ENCODE measurements around the gene SCPEP1. TPM values are rescaled to one million over a fixed set of nuclear protein-coding genes. Genes with fewer than 3 reads are reported as not detected.

Gene SCPEP1
- total RNA-seq, 1 donor from 2014 or later: 26.9 TPM

GRCh38 chr17:56983366-56983765 lies 5.4 kb downstream of the SCPEP1 start:
- peaks cover 14% of the 10 kb centered on the region for H3K36me3 Mint-ChIP-seq (ENCODE audit: low read depth)
- no peak overlapping the region for H3K27ac Mint-ChIP-seq (ENCODE audit: unreplicated experiment)
- H3K9me3 Mint-ChIP-seq: no peaks in the 10 kb centered on the region

DNA sequence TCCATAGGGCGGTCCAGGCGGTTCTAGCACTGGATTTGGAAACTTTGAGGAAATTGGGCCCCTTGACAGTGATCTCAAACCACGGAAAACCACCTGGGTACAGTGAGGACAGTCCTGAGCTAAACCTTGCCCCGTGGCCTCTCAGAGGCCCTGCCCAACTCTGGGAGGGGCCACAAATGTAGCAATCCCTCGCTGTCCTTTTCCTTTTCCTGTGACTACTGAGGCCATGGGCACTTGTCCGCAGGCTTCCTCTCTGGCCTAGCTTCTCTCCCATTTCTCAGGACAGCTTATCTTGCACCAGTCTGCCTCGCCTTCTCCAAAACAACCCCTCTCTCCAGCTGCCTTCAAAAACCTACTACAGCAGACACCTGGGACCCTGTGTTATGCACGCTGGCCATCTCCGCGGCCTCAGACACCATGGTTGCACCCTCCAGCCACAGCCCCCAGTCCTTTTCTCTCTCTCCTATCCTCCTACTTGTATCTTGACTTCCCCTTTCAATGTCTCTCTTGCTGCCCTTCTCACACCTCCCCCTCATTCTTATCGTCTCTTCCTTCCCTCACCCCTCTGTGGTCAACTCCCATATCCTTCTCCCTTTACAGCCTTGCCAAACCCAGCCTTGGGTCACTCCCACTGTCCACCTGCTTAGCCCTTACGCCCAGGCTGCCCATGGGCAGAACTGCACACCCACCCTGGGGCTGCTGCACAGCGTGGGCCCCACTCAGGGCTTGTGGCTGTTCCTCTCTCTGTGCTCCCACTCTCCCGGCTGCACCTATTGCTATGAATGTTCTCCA lies 7.6 kb downstream of the SCPEP1 start:
- peaks cover 14% of the 10 kb centered on the region for H3K36me3 Mint-ChIP-seq (ENCODE audit: low read depth)
- H3K27ac Mint-ChIP-seq (ENCODE audit: unreplicated experiment): no peak overlapping the region
- no peak overlapping the region for H3K4me3 Mint-ChIP-seq
- no peaks in the 10 kb centered on the region for H3K9me3 Mint-ChIP-seq
- no peak for DNase-seq (ENCODE audit: low read depth, low spot score)
- peaks cover 11% of the 10 kb centered on the region for H3K4me1 Mint-ChIP-seq
- TF ChIP-seq, protein P1, sequence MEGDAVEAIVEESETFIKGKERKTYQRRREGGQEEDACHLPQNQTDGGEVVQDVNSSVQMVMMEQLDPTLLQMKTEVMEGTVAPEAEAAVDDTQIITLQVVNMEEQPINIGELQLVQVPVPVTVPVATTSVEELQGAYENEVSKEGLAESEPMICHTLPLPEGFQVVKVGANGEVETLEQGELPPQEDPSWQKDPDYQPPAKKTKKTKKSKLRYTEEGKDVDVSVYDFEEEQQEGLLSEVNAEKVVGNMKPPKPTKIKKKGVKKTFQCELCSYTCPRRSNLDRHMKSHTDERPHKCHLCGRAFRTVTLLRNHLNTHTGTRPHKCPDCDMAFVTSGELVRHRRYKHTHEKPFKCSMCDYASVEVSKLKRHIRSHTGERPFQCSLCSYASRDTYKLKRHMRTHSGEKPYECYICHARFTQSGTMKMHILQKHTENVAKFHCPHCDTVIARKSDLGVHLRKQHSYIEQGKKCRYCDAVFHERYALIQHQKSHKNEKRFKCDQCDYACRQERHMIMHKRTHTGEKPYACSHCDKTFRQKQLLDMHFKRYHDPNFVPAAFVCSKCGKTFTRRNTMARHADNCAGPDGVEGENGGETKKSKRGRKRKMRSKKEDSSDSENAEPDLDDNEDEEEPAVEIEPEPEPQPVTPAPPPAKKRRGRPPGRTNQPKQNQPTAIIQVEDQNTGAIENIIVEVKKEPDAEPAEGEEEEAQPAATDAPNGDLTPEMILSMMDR (conservative IDR thresholded peaks at IDR 0.05): no peak
- no peaks in the 10 kb centered on the region for H3K27me3 Mint-ChIP-seq (ENCODE audit: low read depth)

More at GRCh38 chr17:56983366-56983765, 5.4 kb downstream of the SCPEP1 start:
- H3K4me3 Mint-ChIP-seq: no peak overlapping the region
- TF ChIP-seq, protein P1 (conservative IDR thresholded peaks at IDR 0.05): no peak
- no peaks in the 10 kb centered on the region for H3K27me3 Mint-ChIP-seq (ENCODE audit: low read depth)
- DNase-seq (ENCODE audit: low read depth, low spot score): no peak
- H3K4me1 Mint-ChIP-seq: peaks cover 22% of the 10 kb centered on the region

DNA sequence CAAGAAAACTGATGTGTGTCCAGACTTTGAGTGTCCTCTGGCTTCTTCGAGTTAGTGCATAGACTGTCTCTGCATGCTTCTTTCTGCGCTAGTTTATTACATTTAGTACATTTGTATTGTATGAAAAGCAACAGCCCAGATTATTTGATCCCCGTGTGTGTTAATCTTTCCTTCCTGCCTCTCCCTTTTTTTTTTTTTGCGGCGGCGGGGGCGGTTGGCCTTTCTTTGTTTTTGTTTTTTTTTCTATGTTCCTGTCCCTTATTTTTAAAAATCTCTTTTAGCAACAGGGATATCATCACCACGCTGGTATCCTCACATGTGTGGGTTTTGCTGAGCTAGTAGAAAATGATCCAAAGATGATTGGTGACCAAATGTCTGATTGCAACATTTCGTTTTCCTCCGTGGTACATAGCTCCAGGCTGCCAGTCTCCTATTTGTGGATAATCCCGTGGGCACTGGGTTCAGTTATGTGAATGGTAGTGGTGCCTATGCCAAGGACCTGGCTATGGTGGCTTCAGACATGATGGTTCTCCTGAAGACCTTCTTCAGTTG lies 9.4 kb downstream of the SCPEP1 start:
- DNase-seq (ENCODE audit: low read depth, low spot score): no peak
- Mint-ChIP-seq H3K27ac (ENCODE audit: unreplicated experiment) (no peak overlapping the region), H3K36me3 (ENCODE audit: low read depth) (peaks cover 14% of the 10 kb centered on the region), H3K4me1 (peaks cover 6% of the 10 kb centered on the region), H3K27me3 (ENCODE audit: low read depth) (no peaks in the 10 kb centered on the region), H3K4me3 (no peak overlapping the region), H3K9me3 (no peaks in the 10 kb centered on the region)
- TF ChIP-seq, protein P1 (conservative IDR thresholded peaks at IDR 0.05): no peak

DNA sequence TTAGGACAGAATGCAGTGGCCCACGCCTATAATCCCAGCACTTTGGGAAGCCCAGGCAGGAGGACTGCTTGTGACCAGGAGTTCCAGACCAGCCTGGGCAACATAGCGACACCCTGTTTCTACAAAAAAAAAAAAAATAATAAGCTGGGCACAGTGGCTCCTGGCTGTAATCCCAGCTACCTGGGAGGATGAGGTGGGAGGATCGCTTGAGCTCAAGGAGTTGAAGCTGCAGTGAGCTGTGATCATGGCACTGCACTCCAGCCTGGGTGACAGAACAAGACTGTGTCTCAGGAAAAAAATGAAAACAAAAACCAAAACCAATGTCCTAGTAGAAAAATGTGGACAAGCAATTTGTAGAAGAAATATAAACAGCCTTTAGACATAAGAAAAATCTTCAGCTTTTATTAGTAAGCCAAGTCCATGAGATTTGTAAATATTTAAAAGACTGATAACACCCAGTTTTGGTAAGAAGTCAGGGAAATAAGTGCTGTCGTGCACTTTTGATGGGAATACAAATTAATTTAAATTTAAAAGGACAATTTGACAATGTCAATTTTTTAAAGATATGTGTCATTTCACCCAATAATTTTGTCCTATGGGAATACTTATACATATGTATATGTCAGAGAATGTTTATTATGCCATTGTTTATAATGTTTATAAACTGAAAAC lies 11.1 kb downstream of the SCPEP1 start:
- no peak for DNase-seq (ENCODE audit: low read depth, low spot score)
- Mint-ChIP-seq H3K9me3 (no peaks in the 10 kb centered on the region), H3K4me3 (no peak overlapping the region), H3K27me3 (ENCODE audit: low read depth) (no peaks in the 10 kb centered on the region), H3K4me1 (no peaks in the 10 kb centered on the region), H3K36me3 (ENCODE audit: low read depth) (peaks cover 13% of the 10 kb centered on the region), H3K27ac (ENCODE audit: unreplicated experiment) (no peak overlapping the region)
- TF ChIP-seq, protein P1 (conservative IDR thresholded peaks at IDR 0.05): no peak

DNA sequence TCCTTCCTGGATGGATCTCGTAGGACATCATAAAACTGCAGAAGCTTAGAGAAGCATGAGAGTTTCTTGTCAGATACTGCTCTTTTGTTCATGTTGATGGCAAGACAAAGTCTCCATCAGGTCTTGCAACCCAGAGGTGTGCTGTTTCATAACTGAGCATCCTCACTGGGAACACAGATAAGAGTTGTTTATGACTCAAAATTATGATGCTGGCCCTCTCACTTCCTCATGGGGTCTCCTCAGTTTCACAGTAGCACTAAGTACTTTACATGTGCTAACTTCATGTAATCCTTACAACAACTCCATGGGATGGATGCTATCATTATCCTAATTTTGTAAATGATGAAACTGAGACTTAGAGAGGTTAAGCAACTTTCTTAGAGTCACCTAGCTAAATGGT lies 14.4 kb downstream of the SCPEP1 start:
- H3K4me3 Mint-ChIP-seq: no peak overlapping the region
- H3K27me3 Mint-ChIP-seq (ENCODE audit: low read depth): no peaks in the 10 kb centered on the region
- TF ChIP-seq, protein P1 (conservative IDR thresholded peaks at IDR 0.05): no peak
- no peak for DNase-seq (ENCODE audit: low read depth, low spot score)
- H3K27ac Mint-ChIP-seq (ENCODE audit: unreplicated experiment): no peak overlapping the region
- H3K36me3 Mint-ChIP-seq (ENCODE audit: low read depth): peaks cover 5% of the 10 kb centered on the region
- no peaks in the 10 kb centered on the region for H3K9me3 Mint-ChIP-seq
- no peaks in the 10 kb centered on the region for H3K4me1 Mint-ChIP-seq

All from neural crest cell (in vitro differentiated cells).